ENCODE measurements around the gene PEBP1.

DNA sequence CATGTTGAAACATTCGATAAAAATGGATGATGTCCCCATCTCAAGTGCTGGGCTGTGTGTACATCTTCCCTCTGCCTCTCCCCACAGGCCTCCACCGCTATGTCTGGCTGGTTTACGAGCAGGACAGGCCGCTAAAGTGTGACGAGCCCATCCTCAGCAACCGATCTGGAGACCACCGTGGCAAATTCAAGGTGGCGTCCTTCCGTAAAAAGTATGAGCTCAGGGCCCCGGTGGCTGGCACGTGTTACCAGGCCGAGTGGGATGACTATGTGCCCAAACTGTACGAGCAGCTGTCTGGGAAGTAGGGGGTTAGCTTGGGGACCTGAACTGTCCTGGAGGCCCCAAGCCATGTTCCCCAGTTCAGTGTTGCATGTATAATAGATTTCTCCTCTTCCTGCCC lies 8.6 kb downstream of the PEBP1 start:
- TF ChIP-seq POLR2AphosphoS5 (IDR thresholded peaks at IDR 0.05; ENCODE audit: low read depth, low read length) (no peak; the same call in 1 of the 2 replicates), CHD7 (IDR thresholded peaks at IDR 0.05; ENCODE audit: insufficient replicate concordance, low read length) (no peak), CEBPB (IDR thresholded peaks at IDR 0.05; ENCODE audit: low read depth, low read length) (no peak)
- TF ChIP-seq, protein P1, sequence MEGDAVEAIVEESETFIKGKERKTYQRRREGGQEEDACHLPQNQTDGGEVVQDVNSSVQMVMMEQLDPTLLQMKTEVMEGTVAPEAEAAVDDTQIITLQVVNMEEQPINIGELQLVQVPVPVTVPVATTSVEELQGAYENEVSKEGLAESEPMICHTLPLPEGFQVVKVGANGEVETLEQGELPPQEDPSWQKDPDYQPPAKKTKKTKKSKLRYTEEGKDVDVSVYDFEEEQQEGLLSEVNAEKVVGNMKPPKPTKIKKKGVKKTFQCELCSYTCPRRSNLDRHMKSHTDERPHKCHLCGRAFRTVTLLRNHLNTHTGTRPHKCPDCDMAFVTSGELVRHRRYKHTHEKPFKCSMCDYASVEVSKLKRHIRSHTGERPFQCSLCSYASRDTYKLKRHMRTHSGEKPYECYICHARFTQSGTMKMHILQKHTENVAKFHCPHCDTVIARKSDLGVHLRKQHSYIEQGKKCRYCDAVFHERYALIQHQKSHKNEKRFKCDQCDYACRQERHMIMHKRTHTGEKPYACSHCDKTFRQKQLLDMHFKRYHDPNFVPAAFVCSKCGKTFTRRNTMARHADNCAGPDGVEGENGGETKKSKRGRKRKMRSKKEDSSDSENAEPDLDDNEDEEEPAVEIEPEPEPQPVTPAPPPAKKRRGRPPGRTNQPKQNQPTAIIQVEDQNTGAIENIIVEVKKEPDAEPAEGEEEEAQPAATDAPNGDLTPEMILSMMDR (IDR thresholded peaks at IDR 0.05; ENCODE audit: control extremely low read depth in 1 of 3, insufficient read depth in 1 of 3, low read depth in 1 of 3, low read length in 3 of 3), result no peak
